Glutamatergic neuron (in vitro differentiated cells): ENCODE results near the gene HMGXB4. TPM values are rescaled to one million over a fixed set of nuclear protein-coding genes. Genes with fewer than 3 reads are reported as not detected.

Experiments used
- DNase-seq: peaks from one replicate; pipeline ENCODE4 v3.0.0; 2022
- H3K27ac Mint-ChIP-seq: one replicate; pipeline ENCODE4 v1.8.0; 2020; ENCODE audit warnings: mild to moderate bottlenecking, mixed read lengths, inconsistent platforms; ENCODE audit not compliant: unreplicated experiment
- H3K27me3 Mint-ChIP-seq: one replicate; pipeline ENCODE4 v1.8.0; 2020; ENCODE audit warnings: mild to moderate bottlenecking, moderate library complexity, mixed read lengths, inconsistent platforms; ENCODE audit not compliant: unreplicated experiment
- H3K36me3 Mint-ChIP-seq: one replicate; pipeline ENCODE4 v1.8.0; 2020; ENCODE audit warnings: mild to moderate bottlenecking, mixed read lengths, inconsistent platforms; ENCODE audit not compliant: unreplicated experiment
- H3K4me1 Mint-ChIP-seq: one replicate; pipeline ENCODE4 v1.8.0; 2020; ENCODE audit warnings: mild to moderate bottlenecking, low read depth, mixed read lengths, inconsistent platforms; ENCODE audit not compliant: unreplicated experiment
- H3K4me3 Mint-ChIP-seq: one replicate; pipeline ENCODE4 v1.8.0; 2020; ENCODE audit warnings: mild to moderate bottlenecking, mixed read lengths, inconsistent platforms; ENCODE audit not compliant: unreplicated experiment
- H3K9me3 Mint-ChIP-seq: one replicate; pipeline ENCODE4 v1.8.0; 2020; ENCODE audit warnings: mild to moderate bottlenecking, moderate library complexity, mixed read lengths, inconsistent platforms; ENCODE audit not compliant: unreplicated experiment
- total RNA-seq: library from RNA; stranded (reverse); fragmentation: NEBNext Ultra II Directional; extraction: Animal tissue kit (Norgen Biotek cat#: 25700); gene quantifications from one replicate; pipeline ENCODE4 v1.2.1, GENCODE V29; 2021; ENCODE audit not compliant: unreplicated experiment
- TF ChIP-seq, protein P1 (sequence below): fragments of 200-600 bp; sonication (generic); IDR thresholded peaks from one replicate; pipeline ENCODE4 v1.5.0; 2021; ENCODE audit not compliant: partially characterized antibody, unreplicated experiment

The HMGXB4 gene
- total RNA-seq, 1 donor from 2014 or later = 14.4 TPM

DNA sequence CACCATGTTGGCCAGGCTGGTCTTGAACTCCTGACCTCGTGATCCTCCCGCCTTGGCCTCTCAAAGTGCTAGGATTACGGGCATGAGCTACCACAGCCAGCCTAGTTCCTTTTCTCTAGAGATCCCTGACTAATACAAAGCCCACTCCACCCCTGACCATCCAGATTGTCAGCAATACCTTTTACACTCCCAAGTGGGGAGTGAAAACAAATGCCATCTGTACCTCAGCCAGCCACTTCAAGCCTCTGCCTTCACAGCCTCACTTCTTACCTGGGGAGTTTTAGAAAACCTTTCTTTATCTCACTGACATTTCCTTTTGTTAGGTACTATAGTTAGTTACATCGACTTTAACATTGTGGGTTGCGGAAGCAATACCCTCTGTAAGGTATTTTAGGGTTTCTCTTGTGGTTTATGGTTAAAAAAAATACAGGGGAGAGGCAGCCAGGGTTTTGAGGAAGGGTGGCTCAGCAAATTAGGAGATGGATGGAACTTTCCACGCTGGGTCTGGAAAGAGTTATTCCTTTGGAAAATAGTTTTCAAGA lies 51.3 kb downstream of the HMGXB4 start:
- Mint-ChIP-seq H3K27ac (no peak overlapping the region), H3K36me3 (no peaks in the 10 kb centered on the region)

GRCh38 chr22:35310556-35311550 lies 53.6 kb downstream of the HMGXB4 start:
- no peaks in the 10 kb centered on the region for H3K36me3 Mint-ChIP-seq
- peak overlapping the region; percentile 14 for H3K4me3 Mint-ChIP-seq
- H3K27ac Mint-ChIP-seq = no peak overlapping the region
- H3K9me3 Mint-ChIP-seq = no peaks in the 10 kb centered on the region
- peak; percentile 34 for DNase-seq
- H3K27me3 Mint-ChIP-seq = peaks cover 5% of the 10 kb centered on the region
- H3K4me1 Mint-ChIP-seq = peaks cover 24% of the 10 kb centered on the region
- TF ChIP-seq, protein P1, sequence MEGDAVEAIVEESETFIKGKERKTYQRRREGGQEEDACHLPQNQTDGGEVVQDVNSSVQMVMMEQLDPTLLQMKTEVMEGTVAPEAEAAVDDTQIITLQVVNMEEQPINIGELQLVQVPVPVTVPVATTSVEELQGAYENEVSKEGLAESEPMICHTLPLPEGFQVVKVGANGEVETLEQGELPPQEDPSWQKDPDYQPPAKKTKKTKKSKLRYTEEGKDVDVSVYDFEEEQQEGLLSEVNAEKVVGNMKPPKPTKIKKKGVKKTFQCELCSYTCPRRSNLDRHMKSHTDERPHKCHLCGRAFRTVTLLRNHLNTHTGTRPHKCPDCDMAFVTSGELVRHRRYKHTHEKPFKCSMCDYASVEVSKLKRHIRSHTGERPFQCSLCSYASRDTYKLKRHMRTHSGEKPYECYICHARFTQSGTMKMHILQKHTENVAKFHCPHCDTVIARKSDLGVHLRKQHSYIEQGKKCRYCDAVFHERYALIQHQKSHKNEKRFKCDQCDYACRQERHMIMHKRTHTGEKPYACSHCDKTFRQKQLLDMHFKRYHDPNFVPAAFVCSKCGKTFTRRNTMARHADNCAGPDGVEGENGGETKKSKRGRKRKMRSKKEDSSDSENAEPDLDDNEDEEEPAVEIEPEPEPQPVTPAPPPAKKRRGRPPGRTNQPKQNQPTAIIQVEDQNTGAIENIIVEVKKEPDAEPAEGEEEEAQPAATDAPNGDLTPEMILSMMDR = no peak

More for the DNA sequence above, 51.3 kb downstream of the HMGXB4 start:
- Mint-ChIP-seq H3K9me3 (no peaks in the 10 kb centered on the region), H3K4me1 (peaks cover 19% of the 10 kb centered on the region), H3K4me3 (no peak overlapping the region), H3K27me3 (peaks cover 5% of the 10 kb centered on the region)
- TF ChIP-seq, protein P1 = no peak
- DNase-seq = no peak

GRCh38 chr22:35311551-35311999 lies 54.3 kb downstream of the HMGXB4 start:
- H3K36me3 Mint-ChIP-seq = no peaks in the 10 kb centered on the region
- no peaks in the 10 kb centered on the region for H3K9me3 Mint-ChIP-seq
- peaks cover 5% of the 10 kb centered on the region for H3K27me3 Mint-ChIP-seq
- H3K27ac Mint-ChIP-seq = no peak overlapping the region
- DNase-seq = no peak
- H3K4me3 Mint-ChIP-seq = no peak overlapping the region
- peaks cover 24% of the 10 kb centered on the region for H3K4me1 Mint-ChIP-seq
- TF ChIP-seq, protein P1 = no peak

GRCh38 chr22:35312198-35313059 lies 55.1 kb downstream of the HMGXB4 start:
- H3K4me1 Mint-ChIP-seq = peaks cover 24% of the 10 kb centered on the region
- TF ChIP-seq, protein P1 = no peak
- H3K4me3 Mint-ChIP-seq = no peak overlapping the region
- no peaks in the 10 kb centered on the region for H3K36me3 Mint-ChIP-seq
- DNase-seq = no peak
- no peaks in the 10 kb centered on the region for H3K9me3 Mint-ChIP-seq
- peaks cover 5% of the 10 kb centered on the region for H3K27me3 Mint-ChIP-seq
- no peak overlapping the region for H3K27ac Mint-ChIP-seq
